GM12873 (cell line): ENCODE results near the gene SFN.

ENCODE experiments used
- TF ChIP-seq, protein P1 (sequence below): IDR thresholded peaks from 2 replicates; pipeline ENCODE4 v1.5.1; 2012; ENCODE audit warnings: low read depth, mild to moderate bottlenecking, moderate library complexity, low read length, control low read depth; ENCODE audit not compliant: insufficient read depth; ENCODE audit errors: missing control alignments

The SFN gene

GRCh38 chr1:26912147-26912490 lies 49.2 kb downstream of the SFN start:
- TF ChIP-seq, protein P1, sequence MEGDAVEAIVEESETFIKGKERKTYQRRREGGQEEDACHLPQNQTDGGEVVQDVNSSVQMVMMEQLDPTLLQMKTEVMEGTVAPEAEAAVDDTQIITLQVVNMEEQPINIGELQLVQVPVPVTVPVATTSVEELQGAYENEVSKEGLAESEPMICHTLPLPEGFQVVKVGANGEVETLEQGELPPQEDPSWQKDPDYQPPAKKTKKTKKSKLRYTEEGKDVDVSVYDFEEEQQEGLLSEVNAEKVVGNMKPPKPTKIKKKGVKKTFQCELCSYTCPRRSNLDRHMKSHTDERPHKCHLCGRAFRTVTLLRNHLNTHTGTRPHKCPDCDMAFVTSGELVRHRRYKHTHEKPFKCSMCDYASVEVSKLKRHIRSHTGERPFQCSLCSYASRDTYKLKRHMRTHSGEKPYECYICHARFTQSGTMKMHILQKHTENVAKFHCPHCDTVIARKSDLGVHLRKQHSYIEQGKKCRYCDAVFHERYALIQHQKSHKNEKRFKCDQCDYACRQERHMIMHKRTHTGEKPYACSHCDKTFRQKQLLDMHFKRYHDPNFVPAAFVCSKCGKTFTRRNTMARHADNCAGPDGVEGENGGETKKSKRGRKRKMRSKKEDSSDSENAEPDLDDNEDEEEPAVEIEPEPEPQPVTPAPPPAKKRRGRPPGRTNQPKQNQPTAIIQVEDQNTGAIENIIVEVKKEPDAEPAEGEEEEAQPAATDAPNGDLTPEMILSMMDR: no peak

DNA sequence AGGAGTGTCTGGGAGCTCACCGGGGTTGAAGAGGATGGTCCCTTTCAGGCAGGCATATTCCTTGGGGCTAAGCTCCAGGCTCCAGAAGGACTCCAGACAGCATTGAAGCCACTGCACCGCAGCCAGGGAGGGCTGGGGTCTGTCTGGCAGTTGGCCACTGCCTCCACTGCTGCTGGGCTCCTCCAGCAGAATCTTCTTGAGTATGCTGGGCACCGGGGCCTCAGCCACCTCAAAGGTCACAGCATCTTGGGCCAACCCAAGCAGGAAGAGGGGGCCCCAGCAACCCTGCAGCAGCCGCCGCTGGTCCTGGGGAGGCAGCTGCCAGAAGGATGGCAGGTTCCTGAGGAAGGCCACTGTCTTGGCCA lies 50.4 kb downstream of the SFN start:
- TF ChIP-seq, protein P1: no peak
